WTC11 (cell line): ENCODE data around the gene BLOC1S5.

ENCODE experiments used
- ATF2 ChIP-seq: sonication (generic); formaldehyde crosslinking; IDR thresholded peaks from 2 replicates; pipeline ENCODE4 v1.8.1; 2022; ENCODE audit warnings: low read depth, missing genetic modification reagents, borderline replicate concordance
- CREB1 ChIP-seq: sonication (generic); formaldehyde crosslinking; IDR thresholded peaks from 2 replicates; pipeline ENCODE4 v1.8.0; 2023; ENCODE audit warnings: mild to moderate bottlenecking, missing genetic modification reagents
- NFE2L1 ChIP-seq: sonication (generic); formaldehyde crosslinking; IDR thresholded peaks from 2 replicates; pipeline ENCODE4 v1.8.1; 2023; ENCODE audit warnings: missing genetic modification reagents
- NR1H2 ChIP-seq: sonication (generic); formaldehyde crosslinking; IDR thresholded peaks from 2 replicates; pipeline ENCODE4 v1.9.0; 2021; ENCODE audit warnings: mild to moderate bottlenecking, moderate library complexity, missing genetic modification reagents
- TF ChIP-seq, protein P1 (sequence below): fragments of 200-600 bp; IDR thresholded peaks from 2 replicates; pipeline ENCODE4 v1.8.0; 2022; ENCODE audit warnings: antibody characterized with exemption
- TF ChIP-seq, protein P2 (sequence below): sonication (generic); formaldehyde crosslinking; conservative IDR thresholded peaks from 2 replicates; pipeline ENCODE4 v1.8.1; 2023; ENCODE audit warnings: mild to moderate bottlenecking, low read depth, missing genetic modification reagents, moderate library complexity

GRCh38 chr6:8017276-8017701 is 46.9 kb downstream of the BLOC1S5 start:
- TF ChIP-seq NR1H2 (CRISPR knock-in tag) (no peak), ATF2 (CRISPR knock-in tag) (no peak), NFE2L1 (CRISPR knock-in tag) (no peak), CREB1 (no peak)
- TF ChIP-seq, protein P1, sequence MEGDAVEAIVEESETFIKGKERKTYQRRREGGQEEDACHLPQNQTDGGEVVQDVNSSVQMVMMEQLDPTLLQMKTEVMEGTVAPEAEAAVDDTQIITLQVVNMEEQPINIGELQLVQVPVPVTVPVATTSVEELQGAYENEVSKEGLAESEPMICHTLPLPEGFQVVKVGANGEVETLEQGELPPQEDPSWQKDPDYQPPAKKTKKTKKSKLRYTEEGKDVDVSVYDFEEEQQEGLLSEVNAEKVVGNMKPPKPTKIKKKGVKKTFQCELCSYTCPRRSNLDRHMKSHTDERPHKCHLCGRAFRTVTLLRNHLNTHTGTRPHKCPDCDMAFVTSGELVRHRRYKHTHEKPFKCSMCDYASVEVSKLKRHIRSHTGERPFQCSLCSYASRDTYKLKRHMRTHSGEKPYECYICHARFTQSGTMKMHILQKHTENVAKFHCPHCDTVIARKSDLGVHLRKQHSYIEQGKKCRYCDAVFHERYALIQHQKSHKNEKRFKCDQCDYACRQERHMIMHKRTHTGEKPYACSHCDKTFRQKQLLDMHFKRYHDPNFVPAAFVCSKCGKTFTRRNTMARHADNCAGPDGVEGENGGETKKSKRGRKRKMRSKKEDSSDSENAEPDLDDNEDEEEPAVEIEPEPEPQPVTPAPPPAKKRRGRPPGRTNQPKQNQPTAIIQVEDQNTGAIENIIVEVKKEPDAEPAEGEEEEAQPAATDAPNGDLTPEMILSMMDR = no peak
- TF ChIP-seq, protein P2, sequence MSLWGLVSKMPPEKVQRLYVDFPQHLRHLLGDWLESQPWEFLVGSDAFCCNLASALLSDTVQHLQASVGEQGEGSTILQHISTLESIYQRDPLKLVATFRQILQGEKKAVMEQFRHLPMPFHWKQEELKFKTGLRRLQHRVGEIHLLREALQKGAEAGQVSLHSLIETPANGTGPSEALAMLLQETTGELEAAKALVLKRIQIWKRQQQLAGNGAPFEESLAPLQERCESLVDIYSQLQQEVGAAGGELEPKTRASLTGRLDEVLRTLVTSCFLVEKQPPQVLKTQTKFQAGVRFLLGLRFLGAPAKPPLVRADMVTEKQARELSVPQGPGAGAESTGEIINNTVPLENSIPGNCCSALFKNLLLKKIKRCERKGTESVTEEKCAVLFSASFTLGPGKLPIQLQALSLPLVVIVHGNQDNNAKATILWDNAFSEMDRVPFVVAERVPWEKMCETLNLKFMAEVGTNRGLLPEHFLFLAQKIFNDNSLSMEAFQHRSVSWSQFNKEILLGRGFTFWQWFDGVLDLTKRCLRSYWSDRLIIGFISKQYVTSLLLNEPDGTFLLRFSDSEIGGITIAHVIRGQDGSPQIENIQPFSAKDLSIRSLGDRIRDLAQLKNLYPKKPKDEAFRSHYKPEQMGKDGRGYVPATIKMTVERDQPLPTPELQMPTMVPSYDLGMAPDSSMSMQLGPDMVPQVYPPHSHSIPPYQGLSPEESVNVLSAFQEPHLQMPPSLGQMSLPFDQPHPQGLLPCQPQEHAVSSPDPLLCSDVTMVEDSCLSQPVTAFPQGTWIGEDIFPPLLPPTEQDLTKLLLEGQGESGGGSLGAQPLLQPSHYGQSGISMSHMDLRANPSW (CRISPR knock-in tag) = no peak
